GM12874 (cell line): ENCODE results near the gene TTBK1.

Source experiments
- CTCF ChIP-seq: IDR thresholded peaks from 2 replicates; pipeline ENCODE4 v1.5.1; 2011; ENCODE audit warnings: low read depth, mild to moderate bottlenecking, control low read depth, low read length, moderate library complexity; ENCODE audit not compliant: insufficient read depth

The TTBK1 gene

GRCh38 chr6:43248791-43249190 is 5.5 kb downstream of the TTBK1 start:
- no peak for TF ChIP-seq CTCF

DNA sequence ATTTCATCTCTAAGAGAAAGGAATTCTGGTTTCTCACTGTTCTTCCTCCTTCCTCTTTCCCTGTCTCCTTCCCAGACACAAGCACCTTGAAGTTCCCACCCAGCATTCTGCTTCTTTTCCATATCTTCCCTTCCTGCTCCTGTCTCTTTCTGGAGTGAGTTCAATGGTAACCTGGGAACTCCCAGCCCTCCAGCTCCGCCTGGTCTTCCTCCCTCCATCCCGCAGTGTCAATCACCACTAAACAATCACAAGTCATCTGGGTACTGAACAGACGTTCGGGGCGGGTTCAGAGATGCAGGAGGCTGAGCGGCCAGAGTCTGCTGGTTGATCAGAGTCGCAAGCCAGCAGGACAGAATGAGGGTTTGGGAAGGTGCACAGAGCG is 7.7 kb downstream of the TTBK1 start:
- TF ChIP-seq CTCF, result no peak

DNA sequence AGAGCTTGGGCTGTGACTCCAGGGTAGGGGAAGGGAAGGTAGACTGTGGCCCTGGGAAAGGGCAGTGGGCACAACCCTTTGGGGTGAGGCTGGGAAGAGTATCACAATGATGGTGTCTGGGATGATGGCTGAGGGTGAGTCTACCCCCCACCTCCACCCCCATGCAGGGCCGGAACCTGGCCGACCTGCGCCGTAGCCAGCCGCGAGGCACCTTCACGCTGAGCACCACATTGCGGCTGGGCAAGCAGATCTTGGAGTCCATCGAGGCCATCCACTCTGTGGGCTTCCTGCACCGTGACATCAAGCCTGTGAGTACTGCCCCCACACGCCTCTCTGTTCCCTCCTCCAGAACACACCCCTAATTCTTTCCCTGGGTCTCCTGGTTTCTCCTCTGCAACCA is 10.1 kb downstream of the TTBK1 start:
- no peak for TF ChIP-seq CTCF

DNA sequence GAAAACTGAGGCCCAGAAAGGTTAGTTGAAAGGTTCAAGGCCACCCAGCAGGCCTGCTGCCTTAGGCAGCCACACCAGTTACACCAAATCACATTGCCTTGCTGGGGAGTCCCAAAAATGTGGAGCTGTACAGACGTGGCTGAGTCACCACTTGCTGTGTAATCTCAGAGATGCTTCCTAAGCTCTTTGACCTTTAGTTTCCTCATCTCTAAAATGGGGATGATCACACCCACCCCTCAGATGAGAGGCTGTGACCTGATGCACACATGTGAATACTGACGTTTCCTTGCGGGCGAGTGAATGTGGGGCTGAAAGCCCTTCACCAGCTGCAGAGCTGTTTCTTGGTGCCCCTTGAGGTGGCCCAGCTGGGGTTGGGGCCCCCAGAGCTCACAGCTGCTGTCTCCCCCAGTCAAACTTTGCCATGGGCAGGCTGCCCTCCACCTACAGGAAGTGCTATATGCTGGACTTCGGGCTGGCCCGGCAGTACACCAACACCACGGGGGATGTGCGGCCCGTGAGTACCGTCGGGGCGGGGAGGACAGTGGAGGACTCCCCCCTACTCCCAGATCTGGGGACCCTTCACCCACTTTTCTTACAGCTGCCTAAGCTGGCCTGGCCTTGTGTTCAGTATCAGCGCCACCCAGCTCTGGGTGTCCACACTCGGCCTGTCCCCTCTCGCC is 11.0 kb downstream of the TTBK1 start:
- no peak for TF ChIP-seq CTCF

GRCh38 chr6:43254846-43255245 is 11.6 kb downstream of the TTBK1 start:
- no peak for TF ChIP-seq CTCF

GRCh38 chr6:43255408-43256054 is 12.2 kb downstream of the TTBK1 start:
- TF ChIP-seq CTCF, result no peak

- no peak for TF ChIP-seq CTCF
Measured at GRCh38 chr6:43256670-43257366, 13.5 kb downstream of the TTBK1 start.
